GM19372 (cell line): ENCODE results near the gene PTPRN2.
"Not testable (repeated sequence)": the region's sequence is repeated elsewhere in the genome, so short reads cannot be mapped to it uniquely, and the experiment has no call there.

Experiments
- ATAC-seq: cut with Tn5 transposase; IDR thresholded peaks from one replicate; pipeline ENCODE4 v1.9.1; 2021; ENCODE audit warnings: mild to moderate bottlenecking, low read depth, moderate library complexity; ENCODE audit not compliant: unreplicated experiment

PTPRN2 gene

GRCh38 chr7:158295966-158296797, 291.4 kb downstream of the PTPRN2 start:
- ATAC-seq: no peak

- ATAC-seq: not testable (repeated sequence)
Measured at GRCh38 chr7:158294468-158295215, 293.0 kb downstream of the PTPRN2 start.

- no peak for ATAC-seq
Measured at GRCh38 chr7:158292948-158293347, 294.7 kb downstream of the PTPRN2 start.

GRCh38 chr7:158291998-158292397, 295.6 kb downstream of the PTPRN2 start:
- no peak for ATAC-seq

GRCh38 chr7:158289761-158290523, 297.7 kb downstream of the PTPRN2 start:
- no peak for ATAC-seq

- no peak for ATAC-seq
Measured at GRCh38 chr7:158289231-158289630, 298.4 kb downstream of the PTPRN2 start.

- ATAC-seq: no peak
Measured at GRCh38 chr7:158286210-158286609, 301.4 kb downstream of the PTPRN2 start.

- no peak for ATAC-seq
Measured at GRCh38 chr7:158285383-158285770, 302.2 kb downstream of the PTPRN2 start.

- no peak for ATAC-seq
Measured at GRCh38 chr7:158284617-158285382, 302.8 kb downstream of the PTPRN2 start.

- no peak for ATAC-seq
Measured at GRCh38 chr7:158284121-158284520, 303.5 kb downstream of the PTPRN2 start.

GRCh38 chr7:158283016-158283974, 304.3 kb downstream of the PTPRN2 start:
- no peak for ATAC-seq

GRCh38 chr7:158282461-158283001, 305.1 kb downstream of the PTPRN2 start:
- ATAC-seq: no peak

- no peak for ATAC-seq
Measured at GRCh38 chr7:158281441-158281840, 306.2 kb downstream of the PTPRN2 start.

- no peak for ATAC-seq
Measured at GRCh38 chr7:158280448-158281144, 307.0 kb downstream of the PTPRN2 start.

- no peak for ATAC-seq
Measured at GRCh38 chr7:158279539-158280447, 307.8 kb downstream of the PTPRN2 start.

- no peak for ATAC-seq
Measured at GRCh38 chr7:158278745-158279320, 308.8 kb downstream of the PTPRN2 start.
